ENCODE results near the gene SLC38A10. TPM values are rescaled to one million over a fixed set of nuclear protein-coding genes. Genes with fewer than 3 reads are reported as not detected.

SLC38A10 gene
- total RNA-seq, 1 experiment from 2014 or later = 75.1 TPM

- Histone ChIP-seq H3K4me1 (ENCODE audit: insufficient read depth, low read length, poor library complexity, severe bottlenecking) (peaks cover 6% of the 10 kb centered on the region), H3K9me3 (ENCODE audit: low read depth, low read length, poor library complexity, severe bottlenecking) (no peaks in the 10 kb centered on the region), H3K4me3 (ENCODE audit: low read depth, low read length, poor library complexity, severe bottlenecking) (no peak overlapping the region), H3K27ac (ENCODE audit: low read depth, low read length, poor library complexity, severe bottlenecking) (no peak overlapping the region), H3K36me3 (ENCODE audit: insufficient read depth, low read length, poor library complexity, severe bottlenecking) (peaks cover 10% of the 10 kb centered on the region), H3K27me3 (replicated peaks; ENCODE audit: insufficient read depth, low read depth, low read length, poor library complexity) (no peaks in the 10 kb centered on the region)
- POLR2A ChIA-PET (ENCODE audit: low non-redundant PET) = no interaction called here
- intact Hi-C loops (cut with micrococcal nuclease; ENCODE audit: unreplicated experiment) = loop anchor here (5.0 kb wide), 1 partner anchor 255 kb away; no protein-coding TSS in a partner anchor
- TF ChIP-seq CTCF (conservative IDR thresholded peaks at IDR 0.05; ENCODE audit: low read depth, low read length) (no peak), EZH2 (IDR thresholded peaks at IDR 0.05; ENCODE audit: borderline replicate concordance, low read depth, low read length, poor library complexity, severe bottlenecking) (no peak)
- no TSS peak for BruUV-seq (replicated peaks)
- DNase-seq (ENCODE audit: low spot score) = no peak
- CTCF ChIA-PET = no interaction called here
Measured at GRCh38 chr17:81242421-81243332, 52.4 kb downstream of the SLC38A10 start.

GRCh38 chr17:81241648-81242420 is 53.3 kb downstream of the SLC38A10 start:
- POLR2A ChIA-PET (ENCODE audit: low non-redundant PET) = no interaction called here
- peak; percentile 69 for DNase-seq (ENCODE audit: low spot score)
- intact Hi-C loops (cut with micrococcal nuclease; ENCODE audit: unreplicated experiment) = loop anchor here (5.0 kb wide), 1 partner anchor 255 kb away; no protein-coding TSS in a partner anchor
- H3K36me3 ChIP-seq (ENCODE audit: insufficient read depth, low read length, poor library complexity, severe bottlenecking) = peaks cover 10% of the 10 kb centered on the region
- CTCF ChIA-PET = no interaction called here
- no peak overlapping the region for H3K27ac ChIP-seq (ENCODE audit: low read depth, low read length, poor library complexity, severe bottlenecking)
- H3K4me1 ChIP-seq (ENCODE audit: insufficient read depth, low read length, poor library complexity, severe bottlenecking) = peaks cover 7% of the 10 kb centered on the region
- no peaks in the 10 kb centered on the region for H3K9me3 ChIP-seq (ENCODE audit: low read depth, low read length, poor library complexity, severe bottlenecking)
- H3K4me3 ChIP-seq (ENCODE audit: low read depth, low read length, poor library complexity, severe bottlenecking) = no peak overlapping the region
- no TSS peak for BruUV-seq (replicated peaks)
- no peak for TF ChIP-seq EZH2 (IDR thresholded peaks at IDR 0.05; ENCODE audit: borderline replicate concordance, low read depth, low read length, poor library complexity, severe bottlenecking)
- TF ChIP-seq CTCF (conservative IDR thresholded peaks at IDR 0.05; ENCODE audit: low read depth, low read length) = peak; percentile 88
- H3K27me3 ChIP-seq (replicated peaks; ENCODE audit: insufficient read depth, low read depth, low read length, poor library complexity) = no peaks in the 10 kb centered on the region

GRCh38 chr17:81241203-81241602 is 53.9 kb downstream of the SLC38A10 start:
- CTCF ChIA-PET = no interaction called here
- TF ChIP-seq EZH2 (IDR thresholded peaks at IDR 0.05; ENCODE audit: borderline replicate concordance, low read depth, low read length, poor library complexity, severe bottlenecking) = no peak
- intact Hi-C loops (cut with micrococcal nuclease; ENCODE audit: unreplicated experiment) = loop anchor here (5.0 kb wide), 1 partner anchor 254 kb away; no protein-coding TSS in a partner anchor

More at GRCh38 chr17:81241203-81241602, 53.9 kb downstream of the SLC38A10 start:
- DNase-seq (ENCODE audit: low spot score) = no peak
- Histone ChIP-seq H3K4me1 (ENCODE audit: insufficient read depth, low read length, poor library complexity, severe bottlenecking) (peaks cover 7% of the 10 kb centered on the region), H3K27me3 (replicated peaks; ENCODE audit: insufficient read depth, low read depth, low read length, poor library complexity) (no peaks in the 10 kb centered on the region), H3K27ac (ENCODE audit: low read depth, low read length, poor library complexity, severe bottlenecking) (no peak overlapping the region), H3K9me3 (ENCODE audit: low read depth, low read length, poor library complexity, severe bottlenecking) (no peaks in the 10 kb centered on the region), H3K36me3 (ENCODE audit: insufficient read depth, low read length, poor library complexity, severe bottlenecking) (peaks cover 10% of the 10 kb centered on the region), H3K4me3 (ENCODE audit: low read depth, low read length, poor library complexity, severe bottlenecking) (no peak overlapping the region)
- no TSS peak for BruUV-seq (replicated peaks)
- POLR2A ChIA-PET (ENCODE audit: low non-redundant PET) = no interaction called here
